HepG2 (cell line): Measurements from ENCODE around the gene AGXT. TPM values are rescaled to one million over a fixed set of nuclear protein-coding genes. Genes with fewer than 3 reads are reported as not detected.
A peak's percentile ranks its signal among the peaks of the same experiment; 100 is the strongest.

Experiments used
- ATAC-seq: fragments of 200-7000 bp; cut with Tn5 transposase; 3 replicates; pipeline ENCODE4 v1.9.1; 2020; ENCODE audit warnings: mild to moderate bottlenecking, moderate library complexity
- BruUV-seq: library from RNA; stranded (reverse); fragments of 400-500 nt; replicated peaks from 2 replicates; lab custom pipeline; 2021; lab: Mats Ljungman, UMichigan
- CTCF ChIA-PET: fragments of 300-600 bp; formaldehyde crosslinking; extraction: SDS; loops from one replicate; lab custom pipeline; 2021; ENCODE audit warnings: low total read pairs, inconsistent platforms, low intra/inter-chr PET ratio; lab: Yijun Ruan, JAX
- POLR2A ChIA-PET: fragments of 350-600 bp; sonication (Branson Sonifier 250); formaldehyde crosslinking; loops from one replicate; lab custom pipeline; 2020; ENCODE audit warnings: antibody characterized with exemption, inconsistent platforms; lab: Yijun Ruan, JAX
- DNase-seq: peaks from one replicate; pipeline ENCODE4 v3.0.0-alpha.2; 2015; ENCODE audit warnings: low spot score
- FAIRE-seq: peaks from 3 replicates; lab custom pipeline; 2011; peaks lifted over from hg19 to GRCh38; lab: Jason Lieb, UNC
- H2AFZ ChIP-seq: one replicate; pipeline ENCODE4 v1.6.1; 2011; ENCODE audit warnings: low read length, inconsistent platforms
- H3K27ac ChIP-seq: fragments of 300-600 bp; 3 replicates; pipeline ENCODE4 v1.8.0; 2011; ENCODE audit warnings: mixed run types, mild to moderate bottlenecking, mixed read lengths, low read length, inconsistent platforms; ENCODE audit not compliant: insufficient read depth; ENCODE audit errors: extremely low read length
- H3K27me3 ChIP-seq, 2 experiments: fragments of 200-600 bp in 1 of 2; 2 replicates in 1 of 2; 3 replicates in 1 of 2; pipeline versions ENCODE4 v1.6.0 to v1.8.0; 2011; ENCODE audit warnings: low read length in 2 of 2, mild to moderate bottlenecking in 2 of 2, moderate library complexity in 2 of 2, inconsistent platforms in 1 of 2; ENCODE audit not compliant: insufficient read depth in 2 of 2, control insufficient read depth in 1 of 2
- H3K36me3 ChIP-seq, 2 experiments: fragments of 200-600 bp in 1 of 2; replicated peaks in 1 of 2; 2 replicates in 1 of 2; 3 replicates in 1 of 2; pipeline versions ENCODE4 v1.5.1 to v1.8.0; 2011; ENCODE audit warnings: low read length in 2 of 2, inconsistent platforms in 1 of 2; ENCODE audit not compliant: insufficient read depth in 2 of 2, control insufficient read depth in 1 of 2
- H3K4me1 ChIP-seq: 2 replicates; pipeline ENCODE4 v1.5.1; 2012; ENCODE audit warnings: low read length, inconsistent platforms; ENCODE audit not compliant: insufficient read depth
- H3K4me2 ChIP-seq: 2 replicates; pipeline ENCODE4 v1.6.0; 2011; ENCODE audit warnings: low read depth, low read length, inconsistent platforms
- H3K4me3 ChIP-seq, 3 experiments: fragments of 200-600 bp in 1 of 3; sonication (generic), shearing (Covaris generic) in 1 of 3; replicated peaks in 1 of 3; 2 replicates each; pipeline ENCODE4 v1.5.1; 2011 to 2016; ENCODE audit warnings: low read length in 3 of 3, inconsistent platforms in 2 of 3, low read depth in 2 of 3, mild to moderate bottlenecking in 2 of 3, control low read depth in 1 of 3, mixed read lengths in 1 of 3; ENCODE audit not compliant: insufficient read depth in 1 of 3
- H3K79me2 ChIP-seq: one replicate; pipeline ENCODE4 v1.6.1; 2011; ENCODE audit warnings: low read length, inconsistent platforms; ENCODE audit not compliant: insufficient read depth
- H3K9ac ChIP-seq: 2 replicates; pipeline ENCODE4 v1.6.0; 2011; ENCODE audit warnings: mild to moderate bottlenecking, low read depth, low read length, inconsistent platforms; ENCODE audit not compliant: insufficient read depth
- H3K9me3 ChIP-seq: 2 replicates; pipeline ENCODE4 v1.5.1; 2012; ENCODE audit warnings: mild to moderate bottlenecking, low read length
- H4K20me1 ChIP-seq: 2 replicates; pipeline ENCODE4 v1.6.0; 2011; ENCODE audit warnings: inconsistent platforms, mild to moderate bottlenecking, low read length, moderate library complexity; ENCODE audit not compliant: insufficient read depth
- KLF11 ChIP-seq: IDR thresholded peaks from 2 replicates; pipeline ENCODE4 v1.6.1; 2016; ENCODE audit warnings: missing compliant biosample characterization
- LCORL ChIP-seq, 2 experiments: fragments of 450-650 bp in 1 of 2; sonication (generic) in 1 of 2; formaldehyde crosslinking in 1 of 2; IDR thresholded peaks; 2 replicates each; pipeline versions ENCODE4 v1.5.0 to v1.6.1; 2017 to 2020; ENCODE audit warnings: antibody characterized with exemption in 1 of 2, missing genetic modification reagents in 1 of 2
- NR3C1 ChIP-seq: sonication (generic); formaldehyde crosslinking; IDR thresholded peaks from 2 replicates; pipeline ENCODE4 v1.4.0; 2020; ENCODE audit warnings: missing genetic modification reagents
- PHF21A ChIP-seq: sonication (generic); formaldehyde crosslinking; IDR thresholded peaks from 2 replicates; pipeline ENCODE4 v1.5.0; 2020; ENCODE audit warnings: mild to moderate bottlenecking, missing genetic modification reagents
- RERE ChIP-seq: IDR thresholded peaks from 2 replicates; pipeline ENCODE4 v1.6.1; 2016; ENCODE audit warnings: low read depth, missing genetic modification reagents, missing compliant biosample characterization
- SALL1 ChIP-seq: sonication (generic); formaldehyde crosslinking; IDR thresholded peaks from 2 replicates; pipeline ENCODE4 v1.8.0; 2022; ENCODE audit warnings: mild to moderate bottlenecking, missing genetic modification reagents
- SIX4 ChIP-seq: sonication (generic); formaldehyde crosslinking; IDR thresholded peaks from 2 replicates; pipeline ENCODE4 v1.4.0; 2020; ENCODE audit warnings: missing genetic modification reagents
- SRF ChIP-seq: IDR thresholded peaks from 2 replicates; pipeline ENCODE4 v1.6.1; 2011; ENCODE audit warnings: mild to moderate bottlenecking, low read depth, low read length, moderate library complexity
- TERF1 ChIP-seq: sonication (generic); formaldehyde crosslinking; IDR thresholded peaks from 2 replicates; pipeline ENCODE4 v1.8.0; 2022; ENCODE audit warnings: mild to moderate bottlenecking, missing genetic modification reagents, moderate library complexity
- ZMYM3 ChIP-seq: sonication (generic); formaldehyde crosslinking; IDR thresholded peaks from 2 replicates; pipeline ENCODE4 v1.5.1; 2020; ENCODE audit warnings: mild to moderate bottlenecking, missing genetic modification reagents
- ZNF235 ChIP-seq: sonication (generic); formaldehyde crosslinking; IDR thresholded peaks from 2 replicates; pipeline ENCODE4 v1.8.1; 2023; ENCODE audit warnings: mild to moderate bottlenecking, missing genetic modification reagents, borderline replicate concordance
- ZNF670 ChIP-seq: sonication (generic); formaldehyde crosslinking; IDR thresholded peaks from 2 replicates; pipeline ENCODE4 v1.8.0; 2022; ENCODE audit warnings: mild to moderate bottlenecking, missing genetic modification reagents, borderline replicate concordance
- WGBS: methylation state at CpG from one replicate; pipeline ENCODE4 v1.1.6; 2017; ENCODE audit warnings: low lambda C conversion rate; 5-methylcytosine and 5-hydroxymethylcytosine counted together
- in situ Hi-C: cut with HindIII; loops from 2 replicates; pipeline ENCODE4 v1.10.0; 2017; ENCODE audit warnings: low pct_unique_long_range_greater_than_20kb; ENCODE audit not compliant: extremely low pct_ligation_motif_present
- intact Hi-C: fragments of 100-400 bp; cut with micrococcal nuclease; formaldehyde crosslinking; loops from one replicate; pipeline ENCODE4 v1.10.0; 2022; ENCODE audit not compliant: unreplicated experiment
- polyA plus RNA-seq, 8 experiments: library from polyadenylated mRNA; depleted of rRNA in 3 of 8; stranded (reverse) in 7 of 8; unstranded in 1 of 8; fragments of >200 nt; fragmentation: Illumina TruSeq in 4 of 8; extraction: Trizol in 4 of 8; gene quantifications; 2 replicates each; pipeline versions ENCODE4 v1.2.1 to v1.2.3, GENCODE V29; 2011 to 2016; ENCODE audit warnings: low read depth in 4 of 8, missing spikeins in 1 of 8, mixed read lengths in 1 of 8; ENCODE audit not compliant: insufficient read depth in 1 of 8
- total RNA-seq, 5 experiments: library from RNA; depleted of rRNA; stranded (reverse); fragments of >200 nt; fragmentation: Illumina TruSeq; extraction: Trizol; gene quantifications; 2 replicates each; pipeline ENCODE4 v1.2.3, GENCODE V29; 2016; ENCODE audit warnings: low read depth in 1 of 5
- TF ChIP-seq, protein P1 (sequence below): sonication (generic); formaldehyde crosslinking; IDR thresholded peaks from 2 replicates; pipeline ENCODE4 v1.5.1; 2020; ENCODE audit warnings: mild to moderate bottlenecking, missing genetic modification reagents, borderline replicate concordance

The AGXT gene
- total and polyA plus RNA-seq, 2 of the 13 experiments (the other 11 are each of a cell fraction or from before 2014, with no cell fraction given) = 41.9 to 96.1 TPM

DNA sequence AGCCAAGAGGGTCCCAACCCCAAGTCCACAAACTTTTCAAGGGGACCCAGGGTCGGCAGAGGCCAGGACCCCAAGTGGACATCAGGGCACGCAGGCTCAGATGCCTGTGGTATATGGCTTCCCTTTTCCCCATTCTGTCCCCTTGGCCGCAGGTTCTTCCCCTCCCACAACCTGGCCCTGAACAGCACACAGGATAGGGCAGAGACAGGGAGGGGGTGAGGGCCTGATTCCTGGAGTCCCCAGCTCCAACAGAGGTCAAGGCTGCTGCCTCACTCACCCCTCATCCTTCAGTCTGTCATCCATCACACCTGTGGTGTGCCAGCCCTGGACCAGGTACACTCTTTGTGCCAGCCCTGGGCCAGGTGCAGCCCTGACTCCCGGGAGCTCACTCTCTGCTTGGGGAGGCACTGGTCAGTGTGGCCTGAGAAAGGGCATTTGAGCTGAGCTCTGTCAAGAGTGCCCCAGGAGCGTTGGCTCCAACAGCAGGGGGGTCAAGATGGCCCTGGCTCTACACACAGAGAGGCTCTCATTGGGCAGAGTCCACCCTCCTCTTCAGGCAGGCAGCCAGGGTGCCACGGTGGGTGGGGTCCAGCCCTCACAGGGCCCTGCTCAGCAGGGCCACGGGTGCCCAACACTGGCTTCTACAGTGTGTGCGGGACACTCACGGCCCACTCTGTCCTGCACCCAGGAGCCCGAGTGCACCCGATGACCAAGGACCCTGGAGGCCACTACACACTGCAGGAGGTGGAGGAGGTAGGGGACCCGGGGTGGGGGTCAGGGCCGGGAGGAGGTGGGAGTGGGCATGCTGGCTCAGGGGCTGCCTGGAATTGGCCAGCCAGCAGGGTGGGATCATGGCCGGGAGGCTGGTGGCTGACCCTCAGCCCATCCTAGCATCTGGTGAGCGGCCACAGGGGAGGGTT lies 1.6 kb downstream of the AGXT start:
- intact Hi-C loops (no loop called here), in situ Hi-C loops (loop anchor here (25.0 kb wide), 1 partner anchor 767 kb away; the partner anchor contains the start of genes ATG4B and THAP4)
- Histone ChIP-seq H4K20me1 (no peaks in the 10 kb centered on the region), H2AFZ (no peak overlapping the region), H3K4me2 (peak overlapping the region; percentile 72), H3K36me3 (no peaks in the 10 kb centered on the region), H3K4me3 (peak overlapping the region in 1 of 3 experiments; percentile 52; a peak in 1 of 6 replicates), H3K27ac (no peak overlapping the region), H3K79me2 (no peaks in the 10 kb centered on the region), H3K9ac (no peak overlapping the region; the same call in 1 of the 2 replicates), H3K27me3 (no peaks in the 10 kb centered on the region), H3K9me3 (no peaks in the 10 kb centered on the region), H3K4me1 (peaks cover 98% of the 10 kb centered on the region)
- no TSS peak for BruUV-seq
- ATAC-seq = no peak
- 86% methylated on average over 13 of the region's 15 CpGs for WGBS
- no peak for FAIRE-seq
- POLR2A ChIA-PET = interaction anchor here (1.7 to 3.4 kb wide), 2 partner anchors 10 to 12 kb away, joined by 5 to 49 read pairs; no protein-coding TSS in a partner anchor
- DNase-seq = no peak
- CTCF ChIA-PET = no interaction called here
- TF ChIP-seq, protein P1, sequence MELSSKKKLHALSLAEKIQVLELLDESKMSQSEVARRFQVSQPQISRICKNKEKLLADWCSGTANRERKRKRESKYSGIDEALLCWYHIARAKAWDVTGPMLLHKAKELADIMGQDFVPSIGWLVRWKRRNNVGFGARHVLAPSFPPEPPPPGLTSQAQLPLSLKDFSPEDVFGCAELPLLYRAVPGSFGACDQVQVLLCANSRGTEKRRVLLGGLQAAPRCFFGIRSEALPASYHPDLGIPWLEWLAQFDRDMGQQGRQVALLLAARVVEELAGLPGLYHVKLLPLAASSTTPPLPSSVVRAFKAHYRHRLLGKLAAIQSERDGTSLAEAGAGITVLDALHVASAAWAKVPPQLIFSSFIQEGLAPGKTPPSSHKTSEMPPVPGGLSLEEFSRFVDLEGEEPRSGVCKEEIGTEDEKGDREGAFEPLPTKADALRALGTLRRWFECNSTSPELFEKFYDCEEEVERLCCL (CRISPR knock-in tag) = 0 out of 2 replicates have a peak, but pooled peaks have one; percentile 59
- TF ChIP-seq ZMYM3 (CRISPR knock-in tag) (no peak), RERE (CRISPR knock-in tag) (no peak), ZNF235 (CRISPR knock-in tag) (0 out of 2 replicates have a peak, but pooled peaks have one; percentile 43), SRF (no peak), LCORL (IDR thresholded peaks at IDR 0.05) (no peak), LCORL (CRISPR knock-in tag; IDR thresholded peaks at IDR 0.05) (peak; percentile 56; the same call in 1 of the 2 replicates), PHF21A (CRISPR knock-in tag) (no peak), TERF1 (CRISPR knock-in tag) (0 out of 2 replicates have a peak, but pooled peaks have one; percentile 38), NR3C1 (no peak), ZNF670 (no peak), SALL1 (CRISPR knock-in tag) (0 out of 2 replicates have a peak, but pooled peaks have one; percentile 8), SIX4 (CRISPR knock-in tag) (no peak), KLF11 (CRISPR knock-in tag) (no peak)
